ENCODE measurements around the gene CCDC197. TPM values are rescaled to one million over a fixed set of nuclear protein-coding genes. Genes with fewer than 3 reads are reported as not detected.
A peak's percentile ranks its signal among the peaks of the same experiment; 100 is the strongest.

Gene CCDC197
- total RNA-seq, 1 donor from 2014 or later: not detected

- DNase-seq (ENCODE audit: low spot score in 2 of 2) (no peak), FAIRE-seq (no peak)
These were observed 24.5 kb downstream of the CCDC197 start for GRCh38 chr14:94021416-94022157.

GRCh38 chr14:94022532-94023411 is 25.7 kb downstream of the CCDC197 start:
- FAIRE-seq (no peak), DNase-seq (ENCODE audit: low spot score in 2 of 2) (no peak)

- FAIRE-seq: no peak
- DNase-seq (ENCODE audit: low spot score in 2 of 2): no peak
These were observed 27.4 kb downstream of the CCDC197 start for GRCh38 chr14:94024549-94024948.

- FAIRE-seq: no peak
- no peak for DNase-seq (ENCODE audit: low spot score in 2 of 2)
These were observed 28.6 kb downstream of the CCDC197 start for GRCh38 chr14:94025720-94026119.

- FAIRE-seq: peak; percentile 97
- peak; percentile 100 for DNase-seq (ENCODE audit: low spot score in 2 of 2)
These were observed 29.2 kb downstream of the CCDC197 start, which contains the start of gene OTUB2 for GRCh38 chr14:94026173-94026888. Gene OTUB2, plus strand, starts transcription at chr14:94026340. Its CDS starts 198 bp downstream, at chr14:94026538.

GRCh38 chr14:94026889-94027469 is 29.9 kb downstream of the CCDC197 start:
- FAIRE-seq (no peak), DNase-seq (ENCODE audit: low spot score in 2 of 2) (no peak)

- no peak for FAIRE-seq
These were observed 30.7 kb downstream of the CCDC197 start for GRCh38 chr14:94027566-94028449.

GRCh38 chr14:94028450-94028826 is 31.3 kb downstream of the CCDC197 start:
- no peak for DNase-seq (ENCODE audit: low spot score in 2 of 2)
- no peak for FAIRE-seq

More at GRCh38 chr14:94027566-94028449, 30.7 kb downstream of the CCDC197 start:
- DNase-seq (ENCODE audit: low spot score in 2 of 2): no peak

- DNase-seq (ENCODE audit: low spot score in 2 of 2) (no peak), FAIRE-seq (no peak)
These were observed 32.2 kb downstream of the CCDC197 start for GRCh38 chr14:94029265-94029664.

- DNase-seq (ENCODE audit: low spot score in 2 of 2) (no peak), FAIRE-seq (no peak)
These were observed 32.6 kb downstream of the CCDC197 start for GRCh38 chr14:94029671-94030203.

GRCh38 chr14:94030571-94030970 is 33.5 kb downstream of the CCDC197 start:
- FAIRE-seq (no peak), DNase-seq (ENCODE audit: low spot score in 2 of 2) (no peak)

- no peak for FAIRE-seq
- DNase-seq (ENCODE audit: low spot score in 2 of 2): no peak
These were observed 34.2 kb downstream of the CCDC197 start for GRCh38 chr14:94031161-94031882.

GRCh38 chr14:94031883-94032279 is 34.8 kb downstream of the CCDC197 start:
- DNase-seq (ENCODE audit: low spot score in 2 of 2): no peak
- no peak for FAIRE-seq

GRCh38 chr14:94034886-94035285 is 37.8 kb downstream of the CCDC197 start:
- no peak for FAIRE-seq

GRCh38 chr14:94036313-94037167 is 39.4 kb downstream of the CCDC197 start:
- DNase-seq (ENCODE audit: low spot score in 2 of 2): peak; percentile 43 to 65
- FAIRE-seq: no peak

More at GRCh38 chr14:94034886-94035285, 37.8 kb downstream of the CCDC197 start:
- DNase-seq (ENCODE audit: low spot score in 2 of 2): no peak

- no peak for FAIRE-seq
These were observed 40.9 kb downstream of the CCDC197 start for GRCh38 chr14:94037954-94038353.

GRCh38 chr14:94038510-94038909 is 41.4 kb downstream of the CCDC197 start:
- no peak for FAIRE-seq
- no peak for DNase-seq (ENCODE audit: low spot score in 2 of 2)

More at GRCh38 chr14:94037954-94038353, 40.9 kb downstream of the CCDC197 start:
- no peak for DNase-seq (ENCODE audit: low spot score in 2 of 2)
